GM13977 (cell line): ENCODE results near the gene DPH1.

Experiments
- DNase-seq: peaks from one replicate; pipeline ENCODE4 v3.0.0; 2012; ENCODE audit warnings: low spot score
- CTCF ChIP-seq: IDR thresholded peaks from 2 replicates; pipeline ENCODE4 v1.5.1; 2012; ENCODE audit warnings: mild to moderate bottlenecking, control low read depth; ENCODE audit not compliant: insufficient read depth; ENCODE audit errors: extremely low read depth, missing control alignments
- in situ Hi-C: fragments of 300-500 bp; cut with MboI; formaldehyde crosslinking; loops from one replicate; pipeline ENCODE4 v1.12.0; 2022; ENCODE audit warnings: low sequenced_read_pairs, low pct_unique_long_range_greater_than_20kb, mixed read lengths, inconsistent platforms; ENCODE audit not compliant: unreplicated experiment

DPH1 gene

GRCh38 chr17:2060681-2061440 lies 30.9 kb downstream of the DPH1 start:
- in situ Hi-C loops = loop anchor here (10.0 kb wide), 1 partner anchor 184 kb away; no protein-coding TSS in a partner anchor
- DNase-seq = no peak
- no peak for TF ChIP-seq CTCF

- no peak for DNase-seq
- in situ Hi-C loops = loop anchor here (10.0 kb wide), 1 partner anchor 183 kb away; no protein-coding TSS in a partner anchor
- no peak for TF ChIP-seq CTCF
These were observed 31.5 kb downstream of the DPH1 start for GRCh38 chr17:2061441-2061958.

- in situ Hi-C loops = loop anchor here (10.0 kb wide), 1 partner anchor 182 kb away; no protein-coding TSS in a partner anchor
- DNase-seq = no peak
- no peak for TF ChIP-seq CTCF
These were observed 32.7 kb downstream of the DPH1 start for GRCh38 chr17:2062571-2063183.

- TF ChIP-seq CTCF = no peak
- DNase-seq = no peak
- in situ Hi-C loops = loop anchor here (10.0 kb wide), 1 partner anchor 181 kb away; no protein-coding TSS in a partner anchor
These were observed 33.6 kb downstream of the DPH1 start for GRCh38 chr17:2063261-2064146.

GRCh38 chr17:2064147-2064489 lies 34.2 kb downstream of the DPH1 start:
- TF ChIP-seq CTCF = no peak
- no peak for DNase-seq
- in situ Hi-C loops = loop anchor here (10.0 kb wide), 1 partner anchor 181 kb away; no protein-coding TSS in a partner anchor

GRCh38 chr17:2064520-2064971 lies 34.6 kb downstream of the DPH1 start:
- TF ChIP-seq CTCF = no peak
- no peak for DNase-seq
- in situ Hi-C loops = loop anchor here (10.0 kb wide), 1 partner anchor 180 kb away; no protein-coding TSS in a partner anchor
